NCI-H1930 (cell line): ENCODE measurements around the gene MRPL14.

ENCODE experiments used
- DNase-seq, 2 experiments: peaks; one replicate each; lab custom pipeline; 2025; lab: John Stamatoyannopoulos, UW

MRPL14 gene

GRCh38 chr6:44127186-44128019, at the start of gene MRPL14, which contains the start of gene TMEM63B:
MRPL14 (minus strand) TSS chr6:44127452; CDS start chr6:44116611, 10,841 bp downstream.
TMEM63B (plus strand) TSS chr6:44127554; CDS start chr6:44134585, 7,031 bp downstream.
- peak; percentile 76 to 90 for DNase-seq

DNA sequence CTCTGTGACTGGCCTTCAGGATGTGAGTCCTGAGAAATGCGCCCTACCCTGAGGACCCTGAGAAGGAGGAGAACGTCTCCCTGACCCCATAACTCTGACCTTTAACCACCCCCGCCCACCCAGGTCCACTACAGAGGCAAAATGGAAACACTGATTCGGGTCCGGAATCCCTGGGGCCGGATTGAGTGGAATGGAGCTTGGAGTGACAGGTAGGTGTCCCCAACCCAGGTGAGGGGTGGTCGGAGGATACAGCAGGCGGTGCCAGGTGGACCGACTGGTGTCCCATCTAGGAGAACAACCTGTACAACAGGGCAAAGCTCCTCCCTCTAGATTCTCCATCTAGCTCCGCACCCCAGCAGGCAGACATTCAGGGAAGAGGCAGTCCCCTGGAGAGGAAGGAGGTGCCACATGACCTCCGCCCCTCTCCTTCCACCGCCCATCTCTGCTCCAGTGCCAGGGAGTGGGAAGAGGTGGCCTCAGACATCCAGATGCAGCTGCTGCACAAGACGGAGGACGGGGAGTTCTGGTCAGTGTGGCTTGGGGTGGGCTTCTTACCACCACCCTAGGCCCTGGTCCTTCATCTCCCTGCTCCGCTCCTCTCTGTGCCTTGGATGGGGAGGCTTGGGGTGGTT, 49.0 kb upstream of the MRPL14 start:
- DNase-seq = no peak

DNA sequence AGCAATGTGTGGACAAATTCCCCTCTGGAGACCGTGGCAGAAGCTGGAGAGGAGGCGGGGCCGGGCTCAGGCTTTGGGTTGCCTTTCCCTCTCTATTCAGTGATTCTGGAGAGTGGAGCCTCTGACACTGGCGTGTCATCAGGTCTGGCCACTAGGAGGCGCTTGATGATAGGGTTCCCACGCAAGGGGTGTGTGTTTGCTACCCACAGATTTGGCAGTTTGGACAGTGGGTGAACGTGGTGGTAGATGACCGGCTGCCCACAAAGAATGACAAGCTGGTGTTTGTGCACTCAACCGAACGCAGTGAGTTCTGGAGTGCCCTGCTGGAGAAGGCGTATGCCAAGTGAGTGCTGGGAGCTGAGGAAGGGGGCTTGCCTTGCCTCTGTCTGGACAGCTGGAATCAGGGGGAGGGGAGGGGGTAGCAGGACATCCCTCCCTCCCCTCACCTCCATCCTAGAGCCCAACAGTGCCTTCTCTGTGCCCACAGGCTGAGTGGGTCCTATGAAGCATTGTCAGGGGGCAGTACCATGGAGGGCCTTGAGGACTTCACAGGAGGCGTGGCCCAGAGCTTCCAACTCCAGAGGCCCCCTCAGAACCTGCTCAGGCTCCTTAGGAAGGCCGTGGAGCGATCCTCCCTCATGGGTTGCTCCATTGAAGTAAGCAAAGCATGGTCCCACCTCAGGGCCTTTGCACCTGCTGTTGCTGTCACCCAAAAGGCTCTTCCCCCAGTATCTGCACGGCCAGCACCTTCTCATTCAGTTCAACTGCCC, 45.7 kb upstream of the MRPL14 start:
- DNase-seq = peak; percentile 20 to 56

- DNase-seq = no peak
Measured at GRCh38 chr6:44171899-44172546, 44.8 kb upstream of the MRPL14 start.

DNA sequence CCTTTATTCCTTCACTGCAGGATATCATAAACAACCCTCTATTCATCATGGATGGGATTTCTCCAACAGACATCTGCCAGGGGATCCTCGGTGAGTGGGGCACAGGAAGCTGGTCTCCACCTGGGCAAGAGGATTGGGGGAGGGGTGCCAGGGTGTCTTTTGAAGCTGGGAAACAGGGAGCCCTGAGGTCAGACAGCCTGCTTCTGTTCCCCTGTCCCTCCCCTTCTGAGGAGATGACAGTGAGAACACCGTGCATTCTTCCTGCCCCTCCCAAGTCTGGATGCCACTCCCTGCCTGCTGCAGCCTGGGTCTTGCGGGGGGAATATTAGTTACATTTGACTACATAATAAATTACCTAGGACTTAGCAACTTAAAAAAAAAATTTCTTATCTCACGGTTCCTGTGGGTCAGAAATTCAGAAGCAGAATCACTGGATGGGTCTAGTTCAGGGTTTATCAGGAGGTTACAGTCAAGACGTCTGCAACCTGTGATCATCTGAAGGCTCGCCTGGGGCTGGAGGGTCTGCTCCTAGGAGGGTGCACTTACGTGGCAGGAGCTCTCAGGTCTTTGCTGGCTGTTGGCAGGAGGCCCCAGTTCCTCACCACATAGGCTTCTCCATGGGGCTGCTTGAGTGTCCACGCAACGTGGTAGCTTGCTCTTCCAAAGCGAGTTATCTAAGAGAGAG, 42.8 kb upstream of the MRPL14 start:
- no peak for DNase-seq

DNA sequence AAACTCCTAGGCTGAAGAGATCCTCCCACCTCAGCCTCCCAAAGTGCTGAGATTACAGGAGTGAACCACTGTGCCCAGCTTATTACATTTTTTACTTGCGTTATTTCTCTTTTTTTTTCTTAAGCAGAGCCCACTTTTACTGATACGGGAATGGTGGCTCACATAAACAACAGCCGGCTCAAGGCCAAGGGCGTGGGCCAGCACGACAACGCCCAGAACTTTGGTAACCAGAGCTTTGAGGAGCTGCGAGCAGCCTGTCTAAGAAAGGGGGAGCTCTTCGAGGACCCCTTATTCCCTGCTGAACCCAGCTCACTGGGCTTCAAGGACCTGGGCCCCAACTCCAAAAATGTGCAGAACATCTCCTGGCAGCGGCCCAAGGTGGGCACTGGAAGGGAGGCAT, 41.9 kb upstream of the MRPL14 start:
- DNase-seq = no peak

GRCh38 chr6:44167567-44167966, 40.3 kb upstream of the MRPL14 start:
- DNase-seq = no peak

DNA sequence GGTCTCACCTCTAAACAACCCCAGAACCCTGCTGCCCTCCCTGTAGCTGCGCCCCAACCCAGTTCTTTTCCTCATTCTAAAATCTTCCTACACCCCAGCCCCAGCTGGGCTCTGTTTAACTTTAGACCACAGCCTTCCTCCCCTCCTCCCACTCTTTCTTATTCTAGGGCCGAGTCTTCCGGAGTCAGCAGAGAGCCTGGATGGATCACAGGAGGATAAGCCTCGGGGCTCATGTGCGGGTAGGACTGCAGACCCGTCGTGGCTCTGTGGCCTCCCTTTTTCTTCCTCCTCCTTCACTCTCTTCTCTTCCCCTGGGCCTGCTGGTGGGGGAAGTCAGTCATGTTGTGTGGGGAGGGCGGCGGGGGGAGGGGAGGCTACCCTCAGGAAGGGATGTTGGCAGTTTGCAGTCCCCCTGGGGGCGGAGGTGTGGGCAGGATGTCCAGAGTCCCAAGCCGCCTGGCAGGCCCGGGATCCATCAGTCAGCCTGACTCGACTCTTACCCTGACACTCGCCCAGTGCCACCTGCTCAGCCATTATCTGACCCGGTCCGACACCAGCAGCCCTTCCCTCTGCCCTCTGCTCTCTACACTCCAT, 39.4 kb upstream of the MRPL14 start:
- DNase-seq = no peak

DNA sequence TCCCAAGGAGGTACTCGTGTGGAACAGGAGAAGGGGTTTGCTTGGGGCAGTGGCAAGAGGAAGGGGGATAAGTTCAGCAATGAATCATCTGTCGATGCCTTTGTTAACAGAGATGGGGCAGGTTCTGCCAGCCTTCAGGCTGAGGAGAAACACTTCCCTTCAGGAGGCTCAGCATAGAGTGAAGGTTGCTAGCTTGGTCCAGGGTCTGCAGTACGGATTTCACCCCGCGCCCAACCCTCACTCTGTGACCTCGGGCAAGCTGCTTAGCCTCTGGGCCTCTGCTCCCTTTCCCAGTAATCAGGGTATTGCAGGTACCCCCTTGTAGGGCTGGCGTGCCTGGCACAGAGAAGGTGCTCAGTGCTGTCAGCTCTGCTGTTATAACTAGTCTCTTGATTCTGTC, 38.9 kb upstream of the MRPL14 start:
- no peak for DNase-seq

GRCh38 chr6:44162876-44163625, 35.8 kb upstream of the MRPL14 start:
- DNase-seq = no peak

DNA sequence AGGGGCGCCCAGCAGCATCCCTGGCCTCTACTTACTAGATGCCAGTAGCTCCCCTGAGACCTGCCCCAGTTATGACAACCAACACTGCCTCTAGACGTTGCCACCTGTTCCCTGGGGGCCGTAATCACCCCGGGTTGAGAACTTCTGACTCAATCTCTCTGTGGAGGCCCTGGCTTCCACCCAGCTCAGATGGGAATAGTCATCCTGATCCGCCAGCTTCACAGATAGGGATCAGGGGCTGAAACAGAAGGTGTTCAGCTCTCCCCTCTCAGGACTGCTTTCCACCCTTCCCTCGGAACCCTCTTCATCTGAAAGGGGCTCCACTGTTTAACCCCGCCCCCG, 34.7 kb upstream of the MRPL14 start:
- DNase-seq = no peak

DNA sequence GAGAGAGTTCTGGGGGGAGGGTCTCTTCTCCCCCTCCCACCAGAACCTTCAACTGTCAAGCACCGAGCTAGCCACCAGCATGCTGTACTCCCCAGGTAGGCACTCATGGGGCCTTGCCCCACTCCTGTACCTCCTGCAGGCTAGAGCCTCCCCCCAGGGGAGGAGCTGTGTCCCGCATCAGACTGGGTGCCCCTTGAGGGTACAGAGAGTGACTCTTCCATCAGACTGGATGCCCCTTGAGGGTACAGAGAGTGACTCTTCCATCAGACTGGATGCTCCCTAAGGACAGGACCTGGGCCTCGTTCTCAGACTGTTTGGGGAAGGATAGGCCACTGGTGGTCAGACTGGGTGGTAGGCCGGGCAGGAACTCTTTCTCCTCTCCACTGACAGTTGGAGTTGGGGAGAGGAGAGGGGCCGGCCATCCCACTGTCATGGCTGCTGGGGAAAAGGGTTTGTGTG, 31.5 kb upstream of the MRPL14 start, which contains the start of gene CAPN11:
Gene CAPN11 (plus strand): TSS at position 51 of the 459 bp plus-strand sequence. CDS start 29 bp downstream, at position 80.
- no peak for DNase-seq

DNA sequence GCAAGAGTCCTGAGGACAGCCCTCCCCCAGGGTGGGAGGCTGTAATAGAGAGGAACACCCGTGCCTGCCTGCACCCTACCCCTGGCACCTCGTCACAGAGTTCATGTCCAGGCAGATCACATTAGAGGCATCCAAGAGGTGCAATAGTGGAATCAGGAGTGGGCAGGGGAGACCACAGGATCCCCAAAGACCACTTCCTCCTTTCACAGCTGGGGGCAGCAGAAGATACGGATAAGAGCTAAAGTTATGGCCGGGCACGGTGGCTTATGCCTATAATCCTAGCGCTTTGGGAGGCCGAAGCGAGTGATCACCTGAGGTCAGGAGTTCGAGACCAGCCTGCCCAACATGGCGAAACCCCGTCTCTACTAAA, 29.9 kb upstream of the MRPL14 start:
- no peak for DNase-seq

DNA sequence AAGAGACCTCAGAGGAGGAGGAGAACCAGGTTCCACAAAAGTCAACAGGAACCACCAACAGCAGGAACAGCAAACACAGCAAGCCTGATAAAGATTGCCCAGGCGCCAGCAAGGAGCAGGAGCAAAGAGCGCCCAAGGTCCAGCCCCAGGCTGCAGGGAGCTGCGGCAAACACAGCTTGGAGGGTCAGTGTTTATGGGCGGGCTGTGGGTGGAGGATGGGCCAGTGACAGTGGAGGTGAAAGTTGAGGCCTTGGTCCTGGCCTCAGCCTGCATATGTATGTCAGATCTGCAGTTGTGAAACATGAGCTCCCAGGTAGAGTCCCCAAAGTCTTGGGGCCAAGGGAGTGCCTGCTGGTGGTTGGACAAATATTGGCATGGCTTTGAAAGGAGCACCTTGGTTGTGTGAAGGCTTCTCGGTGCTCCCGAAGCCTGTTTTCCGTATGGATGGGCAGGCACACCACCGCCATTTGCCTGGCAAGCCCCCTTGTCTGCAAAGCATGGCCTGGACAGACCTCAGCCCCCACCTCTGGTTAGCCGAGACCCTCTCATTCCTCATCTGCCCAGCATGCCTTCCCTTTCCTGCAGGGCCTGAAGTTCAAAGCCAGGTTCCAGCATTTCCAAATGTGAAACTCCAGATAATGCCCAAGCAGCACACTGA, 29.4 kb upstream of the MRPL14 start:
- no peak for DNase-seq

GRCh38 chr6:44154067-44154466, 26.8 kb upstream of the MRPL14 start:
- DNase-seq = no peak

DNA sequence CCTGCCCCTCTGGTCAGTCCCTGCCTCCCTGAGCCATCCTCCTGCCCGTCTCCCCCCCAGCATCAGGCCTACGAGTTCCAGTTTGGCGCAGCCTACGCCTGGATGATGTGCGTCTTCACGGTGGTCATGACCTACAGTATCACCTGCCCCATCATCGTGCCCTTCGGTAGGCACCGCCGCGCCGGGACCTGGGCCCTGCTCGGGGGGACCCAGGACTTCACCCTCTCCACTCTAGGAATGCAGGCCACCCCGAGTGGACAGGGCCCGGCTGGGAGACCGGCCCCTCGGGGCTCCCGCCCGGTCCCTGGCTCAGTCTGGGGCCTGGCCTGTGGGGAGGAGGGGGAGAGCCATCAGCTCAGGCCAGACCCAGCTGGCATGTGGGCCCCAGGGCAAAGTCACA, 25.3 kb upstream of the MRPL14 start:
- no peak for DNase-seq

DNA sequence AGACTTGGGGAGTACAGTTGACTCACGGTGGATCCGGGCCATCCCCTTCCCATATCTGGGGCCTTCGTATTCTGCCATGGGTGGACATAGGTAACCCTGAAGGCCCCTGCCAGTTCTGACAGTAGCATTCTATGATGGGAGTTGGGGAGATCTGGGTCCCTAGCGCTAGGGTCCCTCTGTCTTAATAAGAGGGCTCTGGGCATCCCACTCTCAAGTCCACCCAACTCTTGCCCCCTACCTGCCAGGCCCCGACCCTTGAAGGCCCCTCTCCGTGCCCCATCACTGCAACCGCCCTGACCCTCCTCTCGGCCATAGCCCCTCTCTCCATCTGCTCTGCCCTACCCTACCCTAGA, 24.8 kb upstream of the MRPL14 start:
- DNase-seq = no peak

- DNase-seq = peak; percentile 49 to 71
Measured at GRCh38 chr6:44151348-44152108, 24.3 kb upstream of the MRPL14 start.

- DNase-seq = no peak
Measured at GRCh38 chr6:44150317-44150917, 23.2 kb upstream of the MRPL14 start.
